SK-N-SH (cell line): ENCODE results near the gene TMPRSS9. TPM values are rescaled to one million over a fixed set of nuclear protein-coding genes. Genes with fewer than 3 reads are reported as not detected.

Experiments
- CTCF ChIA-PET: fragments of 300-600, 350-600 bp; formaldehyde crosslinking; extraction: SDS; loops from one replicate; lab custom pipeline; 2021; lab: Yijun Ruan, JAX
- POLR2A ChIA-PET: fragments of 350-600 bp; sonication (Branson Sonifier 250); formaldehyde crosslinking; extraction: SDS; loops from one replicate; lab custom pipeline; 2020; ENCODE audit warnings: antibody characterized with exemption, inconsistent platforms; lab: Yijun Ruan, JAX
- DNase-seq: peaks from one replicate; pipeline ENCODE4 v3.0.0; 2012
- H2AFZ ChIP-seq: fragments of 200-600 bp; sonication (generic); 2 replicates; pipeline ENCODE4 v1.8.1; 2016; ENCODE audit warnings: antibody characterized with exemption, mild to moderate bottlenecking, low read depth
- H3F3A ChIP-seq: fragments of 200-600 bp; sonication (generic); replicated peaks from 2 replicates; pipeline ENCODE3; 2016; ENCODE audit warnings: antibody characterized with exemption, mild to moderate bottlenecking; ENCODE audit not compliant: insufficient read depth
- H3K27ac ChIP-seq, 2 experiments: fragments of 200-500 bp in 1 of 2; fragments of 200-600 bp in 1 of 2; sonication (Bioruptor generic) in 1 of 2; sonication (generic), shearing (Covaris generic) in 1 of 2; 2 replicates each; pipeline versions ENCODE4 v1.5.1 to v1.6.1; 2014 to 2016; ENCODE audit warnings: low read depth in 2 of 2, inconsistent platforms in 1 of 2, low read length in 1 of 2, mild to moderate bottlenecking in 1 of 2, mixed read lengths in 1 of 2
- H3K27me3 ChIP-seq: fragments of 200-600 bp; sonication (generic), shearing (Covaris generic); 2 replicates; pipeline ENCODE4 v1.6.1; 2016; ENCODE audit warnings: mixed run types; ENCODE audit not compliant: insufficient read depth
- H3K36me3 ChIP-seq, 2 experiments: fragments of 200-500 bp in 1 of 2; fragments of 200-600 bp in 1 of 2; sonication (Bioruptor generic) in 1 of 2; sonication (generic) in 1 of 2; replicated peaks in 1 of 2; 2 replicates each; pipeline versions ENCODE3 to v1.5.1; 2014 to 2016; ENCODE audit warnings: low read length in 1 of 2, mild to moderate bottlenecking in 1 of 2; ENCODE audit not compliant: insufficient read depth in 2 of 2, control insufficient read depth in 1 of 2
- H3K4me1 ChIP-seq, 2 experiments: fragments of 200-500 bp in 1 of 2; fragments of 200-600 bp in 1 of 2; sonication (Bioruptor generic) in 1 of 2; sonication (generic), shearing (Covaris generic) in 1 of 2; 2 replicates each; pipeline versions ENCODE4 v1.5.1 to v1.6.1; 2014 to 2016; ENCODE audit warnings: low read depth in 1 of 2, low read length in 1 of 2, mixed run types in 1 of 2; ENCODE audit not compliant: insufficient read depth in 2 of 2, control insufficient read depth in 1 of 2
- H3K4me2 ChIP-seq: fragments of 200-600 bp; sonication (generic), shearing (Covaris generic); 2 replicates; pipeline ENCODE4 v1.6.1; 2017; ENCODE audit warnings: mixed run types
- H3K4me3 ChIP-seq, 2 experiments: fragments of 200-500 bp in 1 of 2; fragments of 200-600 bp in 1 of 2; sonication (Bioruptor generic) in 1 of 2; sonication (generic), shearing (Covaris generic) in 1 of 2; 2 replicates each; pipeline versions ENCODE4 v1.5.1 to v1.8.1; 2014 to 2016; ENCODE audit warnings: low read depth in 2 of 2, inconsistent platforms in 1 of 2, low read length in 1 of 2, mild to moderate bottlenecking in 1 of 2, mixed read lengths in 1 of 2, moderate library complexity in 1 of 2
- H3K79me2 ChIP-seq: fragments of 200-600 bp; sonication (generic); 2 replicates; pipeline ENCODE4 v1.8.1; 2017; ENCODE audit warnings: mild to moderate bottlenecking; ENCODE audit not compliant: insufficient read depth
- H3K9ac ChIP-seq: fragments of 200-600 bp; sonication (generic); 2 replicates; pipeline ENCODE4 v1.6.1; 2017; ENCODE audit warnings: mixed run types
- H3K9me2 ChIP-seq: fragments of 200-600 bp; sonication (generic); 2 replicates; pipeline ENCODE4 v1.6.1; 2017; ENCODE audit warnings: mixed run types
- H3K9me3 ChIP-seq: fragments of 200-600 bp; sonication (generic); 2 replicates; pipeline ENCODE4 v1.6.1; 2017; ENCODE audit warnings: mixed run types, mild to moderate bottlenecking, moderate library complexity
- H4K20me1 ChIP-seq: fragments of 200-600 bp; sonication (generic); 2 replicates; pipeline ENCODE4 v1.6.1; 2017; ENCODE audit warnings: mild to moderate bottlenecking, mixed run types; ENCODE audit not compliant: insufficient read depth
- CHD2 ChIP-seq: fragments of 150-350 bp; IDR thresholded peaks from 2 replicates; pipeline ENCODE4 v1.6.1; 2018; ENCODE audit warnings: low read length; ENCODE audit not compliant: partially characterized antibody
- ELF1 ChIP-seq: IDR thresholded peaks from 2 replicates; pipeline ENCODE4 v1.4.0; 2012
- EP300 ChIP-seq, 2 experiments: IDR thresholded peaks; 2 replicates each; pipeline versions ENCODE4 v1.4.0 to v1.6.1; 2012; ENCODE audit warnings: borderline replicate concordance in 1 of 2, low read depth in 1 of 2, low read length in 1 of 2
- FOXJ3 ChIP-seq: sonication (generic); formaldehyde crosslinking; IDR thresholded peaks from 2 replicates; pipeline ENCODE4 v1.5.1; 2020; ENCODE audit warnings: mild to moderate bottlenecking, missing genetic modification reagents
- GATA2 ChIP-seq: sonication (generic); formaldehyde crosslinking; IDR thresholded peaks from 2 replicates; pipeline ENCODE4 v1.5.0; 2020; ENCODE audit warnings: mild to moderate bottlenecking, missing genetic modification reagents
- MAX ChIP-seq: IDR thresholded peaks from 2 replicates; pipeline ENCODE4 v1.4.0; 2012; ENCODE audit warnings: low read depth
- MEF2A ChIP-seq: IDR thresholded peaks from 2 replicates; pipeline ENCODE4 v1.4.0; 2012; ENCODE audit warnings: low read depth, borderline replicate concordance
- PBX3 ChIP-seq: IDR thresholded peaks from 2 replicates; pipeline ENCODE4; 2012
- POLR2AphosphoS5 ChIP-seq: IDR thresholded peaks from 2 replicates; pipeline ENCODE4 v1.6.1; 2012; ENCODE audit warnings: low read depth, low read length
- RAD21 ChIP-seq: IDR thresholded peaks from 2 replicates; pipeline ENCODE4 v1.6.1; 2012; ENCODE audit warnings: mild to moderate bottlenecking, low read length
- RCOR1 ChIP-seq: fragments of 150-350 bp; IDR thresholded peaks from 2 replicates; pipeline ENCODE4 v1.6.1; 2017; ENCODE audit warnings: antibody characterized with exemption, low read length
- RXRA ChIP-seq: IDR thresholded peaks from 2 replicates; pipeline ENCODE4 v1.4.0; 2012; ENCODE audit warnings: low read depth, mild to moderate bottlenecking, borderline replicate concordance
- SIN3A ChIP-seq: IDR thresholded peaks from 2 replicates; pipeline ENCODE4 v1.6.1; 2012; ENCODE audit warnings: low read depth, mild to moderate bottlenecking, low read length, moderate library complexity, borderline replicate concordance
- SMC3 ChIP-seq: IDR thresholded peaks from 2 replicates; pipeline ENCODE4 v1.6.1; 2012; ENCODE audit warnings: low read depth, low read length, improper control_type of control experiment
- TAF1 ChIP-seq: IDR thresholded peaks from 2 replicates; pipeline ENCODE4 v1.6.1; 2012; ENCODE audit warnings: low read depth, mild to moderate bottlenecking, low read length, moderate library complexity, borderline replicate concordance
- ZBTB33 ChIP-seq: IDR thresholded peaks from 2 replicates; pipeline ENCODE4 v1.4.0; 2012; ENCODE audit warnings: low read depth, borderline replicate concordance
- WGBS: methylation state at CpG from one replicate; pipeline ENCODE4 v1.1.6; 2017; ENCODE audit warnings: low lambda C conversion rate; 5-methylcytosine and 5-hydroxymethylcytosine counted together
- polyA plus RNA-seq, 3 experiments: library from polyadenylated mRNA; depleted of rRNA; stranded (reverse); fragments of >200 nt; gene quantifications; 2 replicates each; pipeline ENCODE4 v1.2.3, GENCODE V29; 2012
- TF ChIP-seq, protein P1 (sequence below): fragments of 200-600 bp; sonication (generic); IDR thresholded peaks from 2 replicates; pipeline ENCODE4 v1.6.1; 2017; ENCODE audit warnings: antibody characterized with exemption, mild to moderate bottlenecking, moderate library complexity
- TF ChIP-seq, protein P2 (sequence below): fragments of 150-350 bp; IDR thresholded peaks from 2 replicates; pipeline ENCODE4 v1.6.1; 2016; ENCODE audit warnings: mild to moderate bottlenecking, low read depth, low read length

TMPRSS9 gene
- polyA plus RNA-seq, 1 of the 3 experiments (the other 2 are of a cell fraction): not detected

GRCh38 chr19:2381148-2381820, 21.2 kb downstream of the TMPRSS9 start:
- Histone ChIP-seq H3K4me1 (no peaks in the 10 kb centered on the region; a peak in 1 of 4 replicates), H3K27ac (no peak overlapping the region), H3K4me2 (no peak overlapping the region), H4K20me1 (no peaks in the 10 kb centered on the region), H3K4me3 (no peak overlapping the region), H3K79me2 (no peaks in the 10 kb centered on the region), H2AFZ (no peak overlapping the region), H3K36me3 (no peaks in the 10 kb centered on the region), H3K9ac (no peak overlapping the region), H3K27me3 (no peaks in the 10 kb centered on the region), H3F3A (peaks cover 12% of the 10 kb centered on the region), H3K9me2 (no peaks in the 10 kb centered on the region), H3K9me3 (no peaks in the 10 kb centered on the region)
- 51% methylated on average over 17 of the region's 18 CpGs for WGBS
- TF ChIP-seq ELF1: no peak
- no peak for TF ChIP-seq SMC3
- TF ChIP-seq RAD21: no peak
- no peak for TF ChIP-seq ZBTB33
- no peak for TF ChIP-seq POLR2AphosphoS5
- TF ChIP-seq MEF2A: no peak
- TF ChIP-seq RCOR1: no peak
- TF ChIP-seq EP300 (IDR thresholded peaks at IDR 0.05; ENCODE audit: borderline replicate concordance in 1 of 2, low read depth in 1 of 2, low read length in 1 of 2): no peak
- no peak for TF ChIP-seq TAF1
- TF ChIP-seq GATA2 (CRISPR knock-in tag): no peak
- TF ChIP-seq MAX: no peak
- TF ChIP-seq, protein P1, sequence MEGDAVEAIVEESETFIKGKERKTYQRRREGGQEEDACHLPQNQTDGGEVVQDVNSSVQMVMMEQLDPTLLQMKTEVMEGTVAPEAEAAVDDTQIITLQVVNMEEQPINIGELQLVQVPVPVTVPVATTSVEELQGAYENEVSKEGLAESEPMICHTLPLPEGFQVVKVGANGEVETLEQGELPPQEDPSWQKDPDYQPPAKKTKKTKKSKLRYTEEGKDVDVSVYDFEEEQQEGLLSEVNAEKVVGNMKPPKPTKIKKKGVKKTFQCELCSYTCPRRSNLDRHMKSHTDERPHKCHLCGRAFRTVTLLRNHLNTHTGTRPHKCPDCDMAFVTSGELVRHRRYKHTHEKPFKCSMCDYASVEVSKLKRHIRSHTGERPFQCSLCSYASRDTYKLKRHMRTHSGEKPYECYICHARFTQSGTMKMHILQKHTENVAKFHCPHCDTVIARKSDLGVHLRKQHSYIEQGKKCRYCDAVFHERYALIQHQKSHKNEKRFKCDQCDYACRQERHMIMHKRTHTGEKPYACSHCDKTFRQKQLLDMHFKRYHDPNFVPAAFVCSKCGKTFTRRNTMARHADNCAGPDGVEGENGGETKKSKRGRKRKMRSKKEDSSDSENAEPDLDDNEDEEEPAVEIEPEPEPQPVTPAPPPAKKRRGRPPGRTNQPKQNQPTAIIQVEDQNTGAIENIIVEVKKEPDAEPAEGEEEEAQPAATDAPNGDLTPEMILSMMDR: no peak
- TF ChIP-seq PBX3: no peak
- no peak for TF ChIP-seq SIN3A
- no peak for TF ChIP-seq RXRA
- TF ChIP-seq, protein P2, sequence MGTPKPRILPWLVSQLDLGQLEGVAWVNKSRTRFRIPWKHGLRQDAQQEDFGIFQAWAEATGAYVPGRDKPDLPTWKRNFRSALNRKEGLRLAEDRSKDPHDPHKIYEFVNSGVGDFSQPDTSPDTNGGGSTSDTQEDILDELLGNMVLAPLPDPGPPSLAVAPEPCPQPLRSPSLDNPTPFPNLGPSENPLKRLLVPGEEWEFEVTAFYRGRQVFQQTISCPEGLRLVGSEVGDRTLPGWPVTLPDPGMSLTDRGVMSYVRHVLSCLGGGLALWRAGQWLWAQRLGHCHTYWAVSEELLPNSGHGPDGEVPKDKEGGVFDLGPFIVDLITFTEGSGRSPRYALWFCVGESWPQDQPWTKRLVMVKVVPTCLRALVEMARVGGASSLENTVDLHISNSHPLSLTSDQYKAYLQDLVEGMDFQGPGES: no peak
- TF ChIP-seq CHD2: no peak
- no peak for TF ChIP-seq FOXJ3 (CRISPR knock-in tag)
- no peak for DNase-seq
- CTCF ChIA-PET: interaction anchor here (0.6 kb wide), 1 partner anchor 223 kb away, joined by 3 read pairs; no protein-coding TSS in a partner anchor
- POLR2A ChIA-PET: interaction anchor here (0.7 kb wide), 1 partner anchor 48 kb away, joined by 3 read pairs; no protein-coding TSS in a partner anchor
